ENCODE data around the gene DENND6A.

GRCh38 chr3:57659806-57660439, 33.0 kb downstream of the DENND6A start:
- no peak for TF ChIP-seq CTCF (IDR thresholded peaks at IDR 0.05)
- TF ChIP-seq POLR2A (IDR thresholded peaks at IDR 0.05): no peak
- no peak for TF ChIP-seq POLR2AphosphoS5 (IDR thresholded peaks at IDR 0.05)
